ENCODE data around the gene QPRT.

QPRT gene

GRCh38 chr16:29734786-29735185 lies 55.8 kb downstream of the QPRT start:
- H3K36me3 ChIP-seq (replicated peaks; ENCODE audit: low read depth, low read length) = no peaks in the 10 kb centered on the region
- no peak for TF ChIP-seq CTCF (IDR thresholded peaks at IDR 0.05; ENCODE audit: low read depth, low read length)
- no peak for TF ChIP-seq EZH2phosphoT487 (IDR thresholded peaks at IDR 0.05; ENCODE audit: low read depth)
- no peak overlapping the region for H3K9ac ChIP-seq (ENCODE audit: low read length)
- no peaks in the 10 kb centered on the region for H3K27me3 ChIP-seq (ENCODE audit: low read depth, low read length)
- H3K4me1 ChIP-seq (ENCODE audit: low read length) = peaks cover 35% of the 10 kb centered on the region
- H3K4me2 ChIP-seq (ENCODE audit: low read length) = no peak overlapping the region
- no peak overlapping the region for H3K27ac ChIP-seq (ENCODE audit: low read length)
- H4K20me1 ChIP-seq (ENCODE audit: insufficient read depth, low read length) = no peaks in the 10 kb centered on the region
- no peaks in the 10 kb centered on the region for H3K9me3 ChIP-seq (ENCODE audit: insufficient read depth, low read length)
- no peaks in the 10 kb centered on the region for H3K79me2 ChIP-seq (ENCODE audit: low read length)
- no peak overlapping the region for H2AFZ ChIP-seq (ENCODE audit: low read depth, low read length)
- H3K4me3 ChIP-seq (ENCODE audit: low read length) = no peak overlapping the region

GRCh38 chr16:29736112-29736511 lies 57.1 kb downstream of the QPRT start:
- Histone ChIP-seq H3K79me2 (ENCODE audit: low read length) (no peaks in the 10 kb centered on the region), H3K4me3 (ENCODE audit: low read length) (no peak overlapping the region), H3K36me3 (replicated peaks; ENCODE audit: low read depth, low read length) (no peaks in the 10 kb centered on the region), H2AFZ (ENCODE audit: low read depth, low read length) (no peak overlapping the region), H3K27me3 (ENCODE audit: low read depth, low read length) (no peaks in the 10 kb centered on the region), H3K9me3 (ENCODE audit: insufficient read depth, low read length) (no peaks in the 10 kb centered on the region), H3K9ac (ENCODE audit: low read length) (no peak overlapping the region), H3K4me1 (ENCODE audit: low read length) (peaks cover 29% of the 10 kb centered on the region), H3K27ac (ENCODE audit: low read length) (no peak overlapping the region), H4K20me1 (ENCODE audit: insufficient read depth, low read length) (no peaks in the 10 kb centered on the region), H3K4me2 (ENCODE audit: low read length) (no peak overlapping the region)
- TF ChIP-seq CTCF (IDR thresholded peaks at IDR 0.05; ENCODE audit: low read depth, low read length) (no peak), EZH2phosphoT487 (IDR thresholded peaks at IDR 0.05; ENCODE audit: low read depth) (no peak)

- H3K27ac ChIP-seq (ENCODE audit: low read length) = no peak overlapping the region
- no peaks in the 10 kb centered on the region for H3K9me3 ChIP-seq (ENCODE audit: insufficient read depth, low read length)
- H3K79me2 ChIP-seq (ENCODE audit: low read length) = no peaks in the 10 kb centered on the region
- no peaks in the 10 kb centered on the region for H4K20me1 ChIP-seq (ENCODE audit: insufficient read depth, low read length)
- H3K4me3 ChIP-seq (ENCODE audit: low read length) = no peak overlapping the region
- no peak overlapping the region for H3K4me2 ChIP-seq (ENCODE audit: low read length)
- H2AFZ ChIP-seq (ENCODE audit: low read depth, low read length) = no peak overlapping the region
- TF ChIP-seq CTCF (IDR thresholded peaks at IDR 0.05; ENCODE audit: low read depth, low read length) = no peak
- no peak for TF ChIP-seq EZH2phosphoT487 (IDR thresholded peaks at IDR 0.05; ENCODE audit: low read depth)
- no peaks in the 10 kb centered on the region for H3K36me3 ChIP-seq (replicated peaks; ENCODE audit: low read depth, low read length)
- H3K27me3 ChIP-seq (ENCODE audit: low read depth, low read length) = no peaks in the 10 kb centered on the region
- peaks cover 24% of the 10 kb centered on the region for H3K4me1 ChIP-seq (ENCODE audit: low read length)
- H3K9ac ChIP-seq (ENCODE audit: low read length) = no peak overlapping the region
Measured at GRCh38 chr16:29736764-29737163, 57.8 kb downstream of the QPRT start.

- no peak overlapping the region; the same call in 1 of the 2 replicates for H3K4me2 ChIP-seq (ENCODE audit: low read length)
- no peak overlapping the region for H3K9ac ChIP-seq (ENCODE audit: low read length)
- no peaks in the 10 kb centered on the region for H3K79me2 ChIP-seq (ENCODE audit: low read length)
- no peaks in the 10 kb centered on the region for H4K20me1 ChIP-seq (ENCODE audit: insufficient read depth, low read length)
- no peak overlapping the region for H3K4me3 ChIP-seq (ENCODE audit: low read length)
- no peak overlapping the region for H3K27ac ChIP-seq (ENCODE audit: low read length)
- no peaks in the 10 kb centered on the region for H3K36me3 ChIP-seq (replicated peaks; ENCODE audit: low read depth, low read length)
- H3K27me3 ChIP-seq (ENCODE audit: low read depth, low read length) = no peaks in the 10 kb centered on the region
- no peak for TF ChIP-seq EZH2phosphoT487 (IDR thresholded peaks at IDR 0.05; ENCODE audit: low read depth)
- TF ChIP-seq CTCF (IDR thresholded peaks at IDR 0.05; ENCODE audit: low read depth, low read length) = no peak
- no peak overlapping the region for H2AFZ ChIP-seq (ENCODE audit: low read depth, low read length)
- H3K9me3 ChIP-seq (ENCODE audit: insufficient read depth, low read length) = no peaks in the 10 kb centered on the region
- H3K4me1 ChIP-seq (ENCODE audit: low read length) = peaks cover 17% of the 10 kb centered on the region
Measured at GRCh38 chr16:29737713-29738112, 58.7 kb downstream of the QPRT start.
